Right cardiac atrium (tissue), 5 donors: ENCODE results near the gene SYCP3. TPM values are rescaled to one million over a fixed set of nuclear protein-coding genes. Genes with fewer than 3 reads are reported as not detected.
"Not testable (repeated sequence)": the region's sequence is repeated elsewhere in the genome, so short reads cannot be mapped to it uniquely, and the experiment has no call there.

Source experiments
- ATAC-seq, 2 donors: fragments of 200-7000 bp; cut with Tn5 transposase; one replicate each; pipeline versions ENCODE4 v1.8.0 to v1.9.1; 2020; ENCODE audit warnings: moderate library complexity in 2 of 2, mild to moderate bottlenecking in 1 of 2
- DNase-seq, 3 donors: peaks; one replicate each; pipeline ENCODE4 v3.0.0-alpha.2; 2020
- H3K27ac ChIP-seq: one replicate; pipeline ENCODE4 v1.5.1; 2013; ENCODE audit warnings: mild to moderate bottlenecking, low read length, control low read depth, moderate library complexity
- H3K27me3 ChIP-seq: one replicate; pipeline ENCODE4 v1.6.1; 2013; ENCODE audit not compliant: control insufficient read depth, insufficient read depth
- H3K4me1 ChIP-seq: one replicate; pipeline ENCODE4 v1.6.1; 2013; ENCODE audit warnings: low read length; ENCODE audit not compliant: control insufficient read depth, insufficient read depth
- H3K4me3 ChIP-seq: one replicate; pipeline ENCODE4 v1.5.1; 2013; ENCODE audit warnings: low read length, control low read depth
- H3K9me3 ChIP-seq: one replicate; pipeline ENCODE4 v1.6.1; 2013; ENCODE audit warnings: low read length; ENCODE audit not compliant: control insufficient read depth
- WGBS: extraction: QIAGEN DNeasy Blood & Tissue Kit; methylation state at CpG from one replicate; pipeline ENCODE4 v1.1.7; 2013; 5-methylcytosine and 5-hydroxymethylcytosine counted together
- intact Hi-C, 4 donors: fragments of 100-400 bp; cut with DNase I; formaldehyde crosslinking; loops; one replicate each; pipeline versions ENCODE4 v1.11.0 to v1.14.0; 2022 to 2023
- polyA plus RNA-seq: library from polyadenylated mRNA; stranded (reverse); fragments of 200-250 nt; gene quantifications from one replicate; pipeline ENCODE4 v1.2.3, GENCODE V29; 2013
- total RNA-seq, 4 donors: library from RNA; stranded (reverse); fragmentation: NEBNext Ultra II Directional; extraction: Animal tissue kit (Norgen Biotek cat#: 25700); gene quantifications; one replicate each; pipeline ENCODE4 v1.2.1, GENCODE V29; 2021
- donor health status: healthy with polysubstance abuse.
- donor health status: DM: no; HTN: yes; CAD: no.
- donor health status: DM: no; HTN: no; CAD: no.
- donor health status: DM: no; HTN: yes; CAD: no; lungs with severe emphysema.
- donor health status: DM: yes; HTN: yes; CAD: no.

The SYCP3 gene
- total and polyA plus RNA-seq, 5 donors, result 0.05 to 0.18 TPM; not detected in 3

- Histone ChIP-seq H3K9me3 (no peaks in the 10 kb centered on the region), H3K4me1 (no peaks in the 10 kb centered on the region), H3K27ac (no peak overlapping the region), H3K27me3 (no peaks in the 10 kb centered on the region), H3K4me3 (no peak overlapping the region)
- DNase-seq (no peak), ATAC-seq (no peak)
- intact Hi-C loops, result no loop called here
- WGBS, result 86% methylated on average over 5 of the region's 5 CpGs
Observed at GRCh38 chr12:101740980-101741379, 1.7 kb upstream of the SYCP3 start.

DNA sequence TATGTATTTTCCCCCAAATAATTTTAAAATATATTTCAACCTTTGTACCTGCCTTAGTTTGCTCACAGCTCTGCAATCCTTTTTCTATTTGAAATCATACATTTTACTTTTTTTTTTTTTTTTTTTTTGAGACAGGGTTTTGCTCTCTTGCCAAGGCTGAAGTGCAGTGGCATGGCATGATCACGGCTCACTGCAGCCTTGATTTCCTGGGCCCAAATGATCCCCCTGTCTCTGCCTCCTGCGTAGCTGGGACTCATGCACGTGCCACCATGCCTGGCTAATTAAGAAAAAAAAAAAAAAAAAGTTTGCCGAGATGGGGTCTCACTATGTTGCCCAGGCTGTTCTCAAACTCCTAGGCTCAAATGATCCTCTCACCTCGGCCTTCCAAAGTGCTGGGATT, 1.3 kb upstream of the SYCP3 start:
- H3K27me3 ChIP-seq, result no peaks in the 10 kb centered on the region
- ATAC-seq, result no peak

GRCh38 chr12:101737476-101737875, 1.8 kb downstream of the SYCP3 start:
- H3K27ac ChIP-seq, result no peak overlapping the region
- H3K27me3 ChIP-seq, result no peaks in the 10 kb centered on the region
- 94% methylated on average over 6 of the region's 6 CpGs for WGBS
- ATAC-seq (no peak), DNase-seq (no peak)
- H3K9me3 ChIP-seq, result no peaks in the 10 kb centered on the region
- H3K4me3 ChIP-seq, result no peak overlapping the region
- intact Hi-C loops, result no loop called here
- no peaks in the 10 kb centered on the region for H3K4me1 ChIP-seq

More for the DNA sequence above, 1.3 kb upstream of the SYCP3 start:
- H3K4me1 ChIP-seq, result no peaks in the 10 kb centered on the region
- no peaks in the 10 kb centered on the region for H3K9me3 ChIP-seq
- no peak overlapping the region for H3K27ac ChIP-seq
- DNase-seq, result no peak
- intact Hi-C loops, result no loop called here
- WGBS, result 94% methylated on average over 5 of the region's 5 CpGs
- H3K4me3 ChIP-seq, result no peak overlapping the region

DNA sequence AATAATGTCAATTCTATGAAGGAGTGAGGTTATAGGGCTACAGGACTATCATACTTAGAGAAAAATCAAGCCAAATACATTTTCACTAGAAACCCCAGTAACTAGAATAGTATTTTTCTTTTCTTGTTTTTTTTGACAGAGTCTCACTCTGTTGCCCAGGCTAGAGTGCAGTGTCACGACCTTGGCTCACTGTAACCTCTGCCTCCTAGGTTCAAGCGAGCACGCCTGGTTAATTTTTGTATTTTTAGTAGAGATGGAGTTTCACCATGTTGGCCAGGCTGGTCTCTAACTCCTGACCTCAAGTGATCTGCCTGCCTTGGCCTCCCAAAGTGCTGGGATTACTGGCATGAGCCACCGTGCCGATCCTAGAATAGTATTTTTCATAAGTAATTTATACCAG, 4.8 kb downstream of the SYCP3 start:
- WGBS, result 89% methylated on average over 5 of the region's 5 CpGs

DNA sequence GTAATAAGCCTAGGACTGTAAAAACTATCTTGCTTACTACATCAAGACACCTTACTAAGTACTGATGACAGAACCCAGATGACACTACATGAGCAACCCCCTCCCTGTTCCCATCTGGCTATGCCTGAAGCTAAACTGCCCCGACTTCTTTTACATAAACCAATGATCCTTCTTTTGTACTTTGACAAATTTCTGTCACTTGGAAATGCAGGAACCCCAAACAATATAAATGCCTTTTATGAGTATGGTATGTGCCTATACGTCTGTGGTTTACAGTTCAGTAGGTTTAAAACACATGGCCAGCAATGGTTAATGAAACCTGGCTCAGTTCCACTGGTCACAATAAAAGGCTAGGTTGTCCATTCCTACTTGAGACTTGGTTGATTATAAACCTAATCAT, 6.1 kb downstream of the SYCP3 start:
- Histone ChIP-seq H3K4me1 (no peaks in the 10 kb centered on the region), H3K9me3 (no peaks in the 10 kb centered on the region), H3K27me3 (no peaks in the 10 kb centered on the region), H3K27ac (no peak overlapping the region), H3K4me3 (no peak overlapping the region)
- WGBS, result 88% methylated on average over 2 of the region's 2 CpGs
- intact Hi-C loops, result no loop called here
- DNase-seq (no peak), ATAC-seq (no peak)

More for the DNA sequence above, 4.8 kb downstream of the SYCP3 start:
- H3K27ac ChIP-seq, H3K4me1 ChIP-seq, intact Hi-C loops, ATAC-seq, H3K27me3 ChIP-seq, H3K9me3 ChIP-seq, DNase-seq, H3K4me3 ChIP-seq: not testable (repeated sequence)

DNA sequence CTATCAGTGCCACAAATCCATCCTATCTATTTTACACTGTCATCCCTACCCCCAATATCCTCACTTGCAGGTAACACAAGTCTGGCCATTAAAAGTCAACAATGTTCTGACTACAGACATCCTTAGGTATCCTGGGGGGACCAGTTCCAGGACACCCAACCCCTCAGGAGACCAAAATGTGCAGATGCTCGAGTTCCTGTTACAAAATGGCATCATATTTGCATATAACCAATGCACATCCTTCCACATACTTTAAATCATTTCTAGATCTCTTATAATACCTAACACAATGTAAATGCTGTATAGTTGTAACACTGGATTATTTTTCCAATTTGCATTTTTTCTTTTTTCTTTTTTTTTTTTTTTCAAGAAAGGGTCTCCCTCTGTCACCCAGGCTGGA, 6.9 kb downstream of the SYCP3 start:
- whole genome bisulfite sequencing, result 94% methylated on average over 1 of the region's 1 CpG
- ATAC-seq, result no peak
- intact Hi-C loops, result no loop called here

GRCh38 chr12:101729842-101730241, 9.4 kb downstream of the SYCP3 start:
- DNase-seq, result no peak
- intact Hi-C loops, result no loop called here
- ATAC-seq, result no peak

More for the DNA sequence above, 6.9 kb downstream of the SYCP3 start:
- no peaks in the 10 kb centered on the region for H3K9me3 ChIP-seq
- DNase-seq, result no peak
- H3K4me3 ChIP-seq, result no peak overlapping the region
- H3K27me3 ChIP-seq, result no peaks in the 10 kb centered on the region
- H3K27ac ChIP-seq, result no peak overlapping the region
- H3K4me1 ChIP-seq, result no peaks in the 10 kb centered on the region

GRCh38 chr12:101727098-101727497, 12.2 kb downstream of the SYCP3 start:
- Histone ChIP-seq H3K27ac (no peak overlapping the region), H3K4me1 (no peaks in the 10 kb centered on the region), H3K27me3 (no peaks in the 10 kb centered on the region), H3K4me3 (no peak overlapping the region), H3K9me3 (no peaks in the 10 kb centered on the region)
- ATAC-seq, result no peak
- no peak for DNase-seq
- intact Hi-C loops, result no loop called here

More at GRCh38 chr12:101729842-101730241, 9.4 kb downstream of the SYCP3 start:
- no peak overlapping the region for H3K4me3 ChIP-seq
- H3K27me3 ChIP-seq, result no peaks in the 10 kb centered on the region
- H3K27ac ChIP-seq, result no peak overlapping the region
- H3K4me1 ChIP-seq, result no peaks in the 10 kb centered on the region
- H3K9me3 ChIP-seq, result no peaks in the 10 kb centered on the region

- DNase-seq, result no peak
- intact Hi-C loops, result no loop called here
- Histone ChIP-seq H3K9me3 (no peaks in the 10 kb centered on the region), H3K27ac (no peak overlapping the region), H3K4me1 (no peaks in the 10 kb centered on the region), H3K4me3 (no peak overlapping the region), H3K27me3 (no peaks in the 10 kb centered on the region)
- 98% methylated on average over 4 of the region's 4 CpGs for WGBS
- ATAC-seq, result no peak
Observed at GRCh38 chr12:101722392-101722791, 16.9 kb downstream of the SYCP3 start.

DNA sequence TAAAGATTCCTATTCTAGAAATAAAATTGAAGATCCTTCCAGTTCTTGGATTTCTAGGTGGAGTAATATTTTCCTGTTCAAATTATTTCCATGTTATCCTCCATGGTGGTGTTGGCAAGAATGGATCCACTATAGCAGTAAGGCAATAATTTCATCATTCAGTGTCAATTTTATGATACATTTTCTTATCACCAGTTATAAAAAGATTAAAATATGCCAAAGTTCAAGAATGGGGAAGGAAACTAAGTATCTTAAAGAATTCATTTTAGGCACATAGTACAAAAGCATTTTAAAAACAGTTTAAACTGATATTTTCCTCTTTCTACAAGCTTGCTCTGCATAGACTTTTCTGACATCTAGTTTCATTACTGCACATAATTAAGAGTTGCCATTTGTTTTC, 19.1 kb downstream of the SYCP3 start:
- DNase-seq (no peak), ATAC-seq (no peak)
- H3K27me3 ChIP-seq, result no peaks in the 10 kb centered on the region
- H3K27ac ChIP-seq, result no peak overlapping the region
- no peak overlapping the region for H3K4me3 ChIP-seq
- H3K4me1 ChIP-seq, result no peaks in the 10 kb centered on the region
- intact Hi-C loops, result no loop called here
- no peaks in the 10 kb centered on the region for H3K9me3 ChIP-seq

DNA sequence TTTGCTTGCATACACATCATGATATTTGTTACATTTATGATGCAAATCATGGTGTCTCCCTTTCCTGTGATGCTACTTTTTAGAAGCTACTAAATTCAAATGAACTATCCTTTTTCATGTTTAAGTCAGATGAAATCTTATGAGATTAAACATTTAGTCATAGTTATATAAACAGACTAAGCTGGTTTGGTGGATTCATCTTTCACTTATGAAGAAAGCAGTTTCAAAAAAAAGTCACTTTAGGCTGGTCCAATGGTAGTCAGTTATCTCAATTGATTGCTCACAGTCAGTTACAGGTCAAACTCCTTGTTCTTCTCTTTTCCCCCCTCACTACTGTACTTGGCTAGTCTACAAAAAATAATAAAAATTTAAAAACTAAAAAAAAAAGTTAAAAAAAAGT, 19.7 kb downstream of the SYCP3 start:
- no peak overlapping the region for H3K27ac ChIP-seq
- H3K27me3 ChIP-seq, result no peaks in the 10 kb centered on the region
- H3K4me3 ChIP-seq, result no peak overlapping the region
- ATAC-seq, result no peak
- intact Hi-C loops, result no loop called here
- no peaks in the 10 kb centered on the region for H3K4me1 ChIP-seq
- no peaks in the 10 kb centered on the region for H3K9me3 ChIP-seq
- no peak for DNase-seq

DNA sequence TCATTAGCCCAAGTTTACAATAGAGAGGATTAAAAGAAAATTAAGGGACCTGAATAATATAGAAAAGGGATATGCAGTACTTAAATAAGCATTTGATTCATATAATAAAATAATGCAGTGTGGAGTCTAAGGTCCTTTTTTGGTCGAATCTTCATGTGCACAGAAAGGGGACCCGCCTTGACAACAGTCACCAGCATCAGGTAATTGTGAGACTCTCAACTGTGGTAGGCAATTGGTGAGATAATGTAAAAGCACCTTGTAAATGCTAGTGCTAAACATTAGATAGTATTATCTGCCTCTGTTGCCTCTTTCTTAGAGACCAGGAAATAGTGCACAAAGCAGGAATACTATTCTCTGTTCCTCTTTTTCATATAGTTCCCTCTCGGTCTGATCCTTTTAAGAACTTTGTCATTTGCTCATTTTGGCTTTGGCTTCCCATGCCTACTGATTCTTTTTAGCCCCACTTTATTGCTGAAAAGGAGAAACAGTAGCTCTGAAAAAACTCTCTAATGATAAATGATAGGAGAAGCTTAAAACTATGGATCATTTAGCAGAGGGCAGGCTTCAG, 24.3 kb downstream of the SYCP3 start:
- intact Hi-C loops, result no loop called here
- 84% methylated on average over 3 of the region's 3 CpGs for WGBS
- Histone ChIP-seq H3K4me3 (no peak overlapping the region), H3K27me3 (no peaks in the 10 kb centered on the region), H3K4me1 (no peaks in the 10 kb centered on the region), H3K9me3 (no peaks in the 10 kb centered on the region), H3K27ac (no peak overlapping the region)
- DNase-seq (no peak), ATAC-seq (no peak)
